ENCODE measurements around the gene RPA3.

DNA sequence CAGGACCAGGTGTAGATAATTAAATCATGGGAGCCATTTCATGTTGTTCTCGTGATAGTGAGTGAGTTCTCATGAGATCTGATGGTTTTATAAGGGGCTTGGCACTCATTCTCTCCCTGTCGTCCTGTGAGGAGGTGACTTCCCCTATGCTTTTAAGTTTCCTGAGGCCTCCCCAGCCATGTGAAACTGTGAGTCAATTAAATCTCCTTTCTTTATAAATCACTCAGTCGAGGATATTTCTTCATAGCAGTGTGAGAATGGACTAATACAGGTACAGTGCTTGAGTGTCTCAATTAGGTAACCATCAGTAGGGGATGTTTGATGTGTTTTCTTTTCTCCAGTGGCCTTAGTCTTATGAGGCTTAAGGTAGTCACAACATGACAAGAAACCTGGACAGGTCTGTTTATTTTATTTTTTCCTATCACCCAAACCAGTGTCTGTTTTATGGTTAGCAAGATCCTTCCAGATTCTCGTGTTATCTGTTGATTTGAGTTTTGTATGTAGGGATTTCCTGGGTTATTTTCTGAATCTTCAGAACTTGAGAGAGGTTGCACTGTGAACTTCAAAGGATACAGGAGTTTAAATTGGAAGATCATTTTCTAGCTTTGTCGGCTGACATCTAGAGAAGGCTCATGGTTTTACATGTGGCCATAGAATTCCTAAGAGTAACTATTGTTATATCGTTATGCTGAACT lies 45.7 kb downstream of the RPA3 start:
- no peak for TF ChIP-seq EZH2 (IDR thresholded peaks at IDR 0.05; ENCODE audit: insufficient read depth, poor library complexity, severe bottlenecking)
- TF ChIP-seq EZH2phosphoT487 (IDR thresholded peaks at IDR 0.05; ENCODE audit: insufficient read depth, low read depth): no peak

Data from GM23248 (cell line).